BLaER1 treated with 17β-estradiol and CSF1 and Interleukin-3, amounts not matched to agents 10 nM and 100 nM (cell line): ENCODE measurements around the gene KCNS3.
A peak's percentile ranks its signal among the peaks of the same experiment; 100 is the strongest.

Experiments used
- H3K27ac ChIP-seq, 11 experiments: shearing (Covaris generic); formaldehyde crosslinking; 2 replicates each; pipeline ENCODE4 v1.8.1; 2022
- H3K27me3 ChIP-seq, 11 experiments: shearing (Covaris generic); formaldehyde crosslinking; 2 replicates each; pipeline ENCODE4 v1.8.1; 2022
- H3K36me3 ChIP-seq, 11 experiments: shearing (Covaris generic); formaldehyde crosslinking; 2 replicates each; pipeline ENCODE4 v1.8.1; 2022
- H3K4me1 ChIP-seq, 10 experiments: shearing (Covaris generic); formaldehyde crosslinking; 2 replicates each; pipeline ENCODE4 v1.8.1; 2022
- H3K4me2 ChIP-seq, 11 experiments: shearing (Covaris generic); formaldehyde crosslinking; 2 replicates each; pipeline ENCODE4 v1.8.1; 2022
- H3K4me3 ChIP-seq, 10 experiments: shearing (Covaris generic); formaldehyde crosslinking; 2 replicates each; pipeline ENCODE4 v1.8.1; 2022
- H3K9ac ChIP-seq, 11 experiments: shearing (Covaris generic); formaldehyde crosslinking; 2 replicates each; pipeline ENCODE4 v1.8.1; 2022
- H3K9me3 ChIP-seq, 11 experiments: shearing (Covaris generic); formaldehyde crosslinking; replicated peaks in 1 of 11; 2 replicates each; pipeline ENCODE4 v1.8.1; 2022
- H4K20me1 ChIP-seq, 11 experiments: shearing (Covaris generic); formaldehyde crosslinking; 2 replicates each; pipeline ENCODE4 v1.8.1; 2022
- Cebpa-rat ChIP-seq, 11 experiments: shearing (Covaris generic); IDR thresholded peaks; 2 replicates each; pipeline ENCODE4 v1.8.1; 2022

KCNS3 gene

GRCh38 chr2:17849275-17849674, 29.2 kb upstream of the KCNS3 start:
- Histone ChIP-seq H3K27me3 (no peaks in the 10 kb centered on the region), H3K9me3 (no peaks in the 10 kb centered on the region), H3K4me1 (peaks cover 0 to 45% (median 23%) of the 10 kb centered on the region in 10 experiments; a peak in 18 of 20 replicates), H3K36me3 (no peaks in the 10 kb centered on the region), H4K20me1 (no peaks in the 10 kb centered on the region), H3K27ac (peak overlapping the region in 1 of 11 experiments; percentile 12; a peak in 1 of 22 replicates), H3K4me2 (peak overlapping the region in 3 of 11 experiments; percentile 8 to 21 (median 18); a peak in 4 of 22 replicates), H3K4me3 (no peak overlapping the region), H3K9ac (no peak overlapping the region)
- no peak for TF ChIP-seq Cebpa-rat (IDR thresholded peaks at IDR 0.05)

GRCh38 chr2:17850151-17850550, 28.3 kb upstream of the KCNS3 start:
- Histone ChIP-seq H3K36me3 (no peaks in the 10 kb centered on the region), H4K20me1 (no peaks in the 10 kb centered on the region), H3K4me1 (peaks cover 0 to 45% (median 23%) of the 10 kb centered on the region in 10 experiments; a peak in 18 of 20 replicates), H3K4me3 (no peak overlapping the region), H3K27me3 (no peaks in the 10 kb centered on the region), H3K9ac (0 out of 22 replicates have a peak overlapping the region, but pooled peaks of 1 of the 11 experiments have one; percentile 19), H3K27ac (peak overlapping the region in 8 of 11 experiments; percentile 22 to 57 (median 46); a peak in 10 of 22 replicates), H3K9me3 (no peaks in the 10 kb centered on the region), H3K4me2 (peak overlapping the region in 9 of 11 experiments; percentile 7 to 50 (median 36); a peak in 15 of 22 replicates)
- TF ChIP-seq Cebpa-rat (IDR thresholded peaks at IDR 0.05), result no peak

GRCh38 chr2:17851731-17852585, 26.5 kb upstream of the KCNS3 start:
- Histone ChIP-seq H3K4me3 (no peak overlapping the region), H3K4me1 (peaks cover under 1 to 46% (median 23%) of the 10 kb centered on the region in 10 experiments), H3K27me3 (no peaks in the 10 kb centered on the region), H3K27ac (peak overlapping the region in 6 of 11 experiments; percentile 32 to 57 (median 50); a peak in 6 of 22 replicates), H4K20me1 (no peaks in the 10 kb centered on the region), H3K4me2 (peak overlapping the region in 8 of 11 experiments; percentile 7 to 50 (median 36); a peak in 11 of 22 replicates), H3K9ac (peak overlapping the region in 1 of 11 experiments; percentile 23; a peak in 1 of 22 replicates), H3K36me3 (no peaks in the 10 kb centered on the region), H3K9me3 (no peaks in the 10 kb centered on the region)
- TF ChIP-seq Cebpa-rat (IDR thresholded peaks at IDR 0.05), result no peak

- Histone ChIP-seq H3K27ac (no peak overlapping the region), H3K36me3 (no peaks in the 10 kb centered on the region), H3K9ac (no peak overlapping the region), H3K4me2 (no peak overlapping the region), H3K4me3 (no peak overlapping the region), H3K4me1 (peaks cover 4 to 39% (median 23%) of the 10 kb centered on the region in 10 experiments), H4K20me1 (no peaks in the 10 kb centered on the region), H3K27me3 (no peaks in the 10 kb centered on the region), H3K9me3 (no peaks in the 10 kb centered on the region)
- no peak for TF ChIP-seq Cebpa-rat (IDR thresholded peaks at IDR 0.05)
Measured at GRCh38 chr2:17853799-17854198, 24.7 kb upstream of the KCNS3 start.

GRCh38 chr2:17857021-17857420, 21.4 kb upstream of the KCNS3 start:
- TF ChIP-seq Cebpa-rat (IDR thresholded peaks at IDR 0.05), result no peak
- Histone ChIP-seq H3K4me2 (peak overlapping the region in 5 of 11 experiments; percentile 5 to 44 (median 23); a peak in 4 of 22 replicates), H3K27ac (no peak overlapping the region), H3K9ac (no peak overlapping the region), H3K27me3 (no peaks in the 10 kb centered on the region), H3K4me3 (no peak overlapping the region), H3K36me3 (no peaks in the 10 kb centered on the region), H4K20me1 (no peaks in the 10 kb centered on the region), H3K9me3 (no peaks in the 10 kb centered on the region), H3K4me1 (peaks cover 0 to 19% (median 9%) of the 10 kb centered on the region in 10 experiments; a peak in 13 of 20 replicates)

- H3K36me3 ChIP-seq, result no peaks in the 10 kb centered on the region
- no peak overlapping the region for H3K4me3 ChIP-seq
- no peak overlapping the region for H3K4me2 ChIP-seq
- no peak overlapping the region for H3K27ac ChIP-seq
- H3K9me3 ChIP-seq, result no peaks in the 10 kb centered on the region
- peaks cover 0 to 14% (median 5%) of the 10 kb centered on the region in 10 experiments; a peak in 9 of 20 replicates for H3K4me1 ChIP-seq
- H3K9ac ChIP-seq, result no peak overlapping the region
- H4K20me1 ChIP-seq, result no peaks in the 10 kb centered on the region
- TF ChIP-seq Cebpa-rat (IDR thresholded peaks at IDR 0.05), result no peak
- no peaks in the 10 kb centered on the region for H3K27me3 ChIP-seq
Measured at GRCh38 chr2:17858064-17858463, 20.4 kb upstream of the KCNS3 start.

- H4K20me1 ChIP-seq, result no peaks in the 10 kb centered on the region
- peaks cover 0 to 8% (median 2%) of the 10 kb centered on the region in 10 experiments; a peak in 7 of 20 replicates for H3K4me1 ChIP-seq
- H3K9ac ChIP-seq, result no peak overlapping the region
- no peaks in the 10 kb centered on the region for H3K27me3 ChIP-seq
- no peak overlapping the region for H3K4me2 ChIP-seq
- TF ChIP-seq Cebpa-rat (IDR thresholded peaks at IDR 0.05), result no peak
- H3K27ac ChIP-seq, result no peak overlapping the region
- H3K36me3 ChIP-seq, result no peaks in the 10 kb centered on the region
- no peaks in the 10 kb centered on the region for H3K9me3 ChIP-seq
- H3K4me3 ChIP-seq, result no peak overlapping the region
Measured at GRCh38 chr2:17863539-17863938, 14.9 kb upstream of the KCNS3 start.

GRCh38 chr2:17864676-17865075, 13.8 kb upstream of the KCNS3 start:
- no peak overlapping the region for H3K27ac ChIP-seq
- H3K4me2 ChIP-seq, result no peak overlapping the region
- H3K9ac ChIP-seq, result no peak overlapping the region
- no peak for TF ChIP-seq Cebpa-rat (IDR thresholded peaks at IDR 0.05)
- H3K4me3 ChIP-seq, result no peak overlapping the region
- no peaks in the 10 kb centered on the region for H3K36me3 ChIP-seq
- H4K20me1 ChIP-seq, result no peaks in the 10 kb centered on the region
- no peaks in the 10 kb centered on the region for H3K27me3 ChIP-seq
- H3K4me1 ChIP-seq, result peaks cover 0 to 8% (median 2%) of the 10 kb centered on the region in 10 experiments; a peak in 7 of 20 replicates
- H3K9me3 ChIP-seq, result no peaks in the 10 kb centered on the region

GRCh38 chr2:17867133-17867532, 11.3 kb upstream of the KCNS3 start:
- Histone ChIP-seq H3K9ac (no peak overlapping the region), H3K4me3 (no peak overlapping the region), H3K27ac (no peak overlapping the region), H3K4me2 (no peak overlapping the region), H3K9me3 (no peaks in the 10 kb centered on the region), H3K4me1 (peaks cover 0 to 6% (median 2%) of the 10 kb centered on the region in 10 experiments; a peak in 3 of 20 replicates), H3K27me3 (no peaks in the 10 kb centered on the region), H3K36me3 (no peaks in the 10 kb centered on the region), H4K20me1 (no peaks in the 10 kb centered on the region)
- no peak for TF ChIP-seq Cebpa-rat (IDR thresholded peaks at IDR 0.05)
